ENCODE measurements around the gene ACTR8. TPM values are rescaled to one million over a fixed set of nuclear protein-coding genes. Genes with fewer than 3 reads are reported as not detected.

The ACTR8 gene
- polyA plus RNA-seq, 3 donors = 41.8 to 46.7 (median 46.3) TPM

- DNase-seq = no peak
These were observed 63.5 kb downstream of the ACTR8 start for GRCh38 chr3:53818221-53819162.

GRCh38 chr3:53817809-53818208, 64.1 kb downstream of the ACTR8 start:
- DNase-seq = no peak

- DNase-seq = no peak
These were observed 64.7 kb downstream of the ACTR8 start for GRCh38 chr3:53817211-53817610.

Other genes starting within 250 kb of the ACTR8 start
- 10 to 100 TPM in 2 of 3 donors, 1 to 10 TPM in 1; 8.3 to 12.9 (median 10.6) TPM for gene CHDH, start 35.7 kb downstream of the ACTR8 start, polyA plus RNA-seq (ENCODE audit: insufficient read length in 3 of 3)
- gene IL17RB, start 35.6 kb downstream of the ACTR8 start, polyA plus RNA-seq (ENCODE audit: insufficient read length in 3 of 3) = 10 to 100 TPM; 12.8 to 16.8 (median 16.2) TPM
- 10 to 100 TPM; 66.2 to 74.9 (median 68.7) TPM for gene SELENOK, start 9.7 kb upstream of the ACTR8 start, polyA plus RNA-seq (ENCODE audit: insufficient read length in 3 of 3)
- 1 to 10 TPM; 1.3 to 1.7 (median 1.6) TPM for gene CACNA2D3, start 240.4 kb upstream of the ACTR8 start, polyA plus RNA-seq (ENCODE audit: insufficient read length in 3 of 3)